Measurements from ENCODE around the gene AIM2. TPM values are rescaled to one million over a fixed set of nuclear protein-coding genes. Genes with fewer than 3 reads are reported as not detected.

Gene AIM2
- polyA plus RNA-seq (2012; ENCODE audit: insufficient read length, low read depth): not detected

DNA sequence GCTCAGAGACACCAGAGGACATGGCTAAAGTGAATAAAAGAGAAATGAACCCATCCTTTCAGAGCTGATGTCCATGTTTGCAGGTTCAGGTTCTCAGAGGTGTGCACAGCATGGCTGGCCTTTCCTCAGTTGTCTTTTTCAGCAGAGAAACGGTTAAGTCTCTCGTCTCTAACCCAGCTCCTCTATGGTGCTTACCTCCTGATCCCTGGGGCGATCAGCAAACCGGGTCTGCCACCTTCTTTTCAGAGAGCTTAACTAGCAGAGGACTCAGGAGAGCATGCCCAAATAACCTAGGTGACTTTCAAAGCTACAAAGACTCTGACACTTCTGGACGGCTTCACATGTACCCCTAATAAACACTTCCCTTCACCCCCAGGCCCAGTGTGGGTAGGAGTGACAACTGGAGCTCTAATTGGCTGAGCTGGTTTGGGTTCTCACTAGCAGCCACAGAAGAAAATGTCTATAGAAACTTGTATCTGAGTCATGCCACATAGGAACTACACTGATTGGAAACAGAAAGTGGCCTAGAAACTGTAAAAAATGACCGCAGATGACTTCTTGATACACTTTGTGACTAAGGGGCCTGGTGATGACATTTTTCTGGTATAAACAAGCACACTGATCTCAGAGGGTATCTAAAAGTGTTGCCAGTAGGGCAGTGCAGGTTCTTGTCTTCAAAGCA lies at the start of gene AIM2:
AIM2 (minus strand) TSS at position 329 of the 682 bp plus-strand sequence. CDS start 3,267 bp downstream, outside the sequence.
- TF ChIP-seq, protein P1, sequence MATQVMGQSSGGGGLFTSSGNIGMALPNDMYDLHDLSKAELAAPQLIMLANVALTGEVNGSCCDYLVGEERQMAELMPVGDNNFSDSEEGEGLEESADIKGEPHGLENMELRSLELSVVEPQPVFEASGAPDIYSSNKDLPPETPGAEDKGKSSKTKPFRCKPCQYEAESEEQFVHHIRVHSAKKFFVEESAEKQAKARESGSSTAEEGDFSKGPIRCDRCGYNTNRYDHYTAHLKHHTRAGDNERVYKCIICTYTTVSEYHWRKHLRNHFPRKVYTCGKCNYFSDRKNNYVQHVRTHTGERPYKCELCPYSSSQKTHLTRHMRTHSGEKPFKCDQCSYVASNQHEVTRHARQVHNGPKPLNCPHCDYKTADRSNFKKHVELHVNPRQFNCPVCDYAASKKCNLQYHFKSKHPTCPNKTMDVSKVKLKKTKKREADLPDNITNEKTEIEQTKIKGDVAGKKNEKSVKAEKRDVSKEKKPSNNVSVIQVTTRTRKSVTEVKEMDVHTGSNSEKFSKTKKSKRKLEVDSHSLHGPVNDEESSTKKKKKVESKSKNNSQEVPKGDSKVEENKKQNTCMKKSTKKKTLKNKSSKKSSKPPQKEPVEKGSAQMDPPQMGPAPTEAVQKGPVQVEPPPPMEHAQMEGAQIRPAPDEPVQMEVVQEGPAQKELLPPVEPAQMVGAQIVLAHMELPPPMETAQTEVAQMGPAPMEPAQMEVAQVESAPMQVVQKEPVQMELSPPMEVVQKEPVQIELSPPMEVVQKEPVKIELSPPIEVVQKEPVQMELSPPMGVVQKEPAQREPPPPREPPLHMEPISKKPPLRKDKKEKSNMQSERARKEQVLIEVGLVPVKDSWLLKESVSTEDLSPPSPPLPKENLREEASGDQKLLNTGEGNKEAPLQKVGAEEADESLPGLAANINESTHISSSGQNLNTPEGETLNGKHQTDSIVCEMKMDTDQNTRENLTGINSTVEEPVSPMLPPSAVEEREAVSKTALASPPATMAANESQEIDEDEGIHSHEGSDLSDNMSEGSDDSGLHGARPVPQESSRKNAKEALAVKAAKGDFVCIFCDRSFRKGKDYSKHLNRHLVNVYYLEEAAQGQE (IDR thresholded peaks at IDR 0.05; ENCODE audit: insufficient read depth in 1 of 2, low read depth in 2 of 2, low read length in 2 of 2): no peak
- TF ChIP-seq POLR2AphosphoS5 (IDR thresholded peaks at IDR 0.05; ENCODE audit: low read depth, low read length) (no peak), FOXP2 (optimal IDR thresholded peaks at IDR 0.05; ENCODE audit: borderline replicate concordance, extremely low read depth, extremely low read length, insufficient read depth) (no peak), SIN3A (IDR thresholded peaks at IDR 0.05; ENCODE audit: borderline replicate concordance, insufficient read depth, low read length) (no peak), TAF1 (IDR thresholded peaks at IDR 0.05; ENCODE audit: borderline replicate concordance, insufficient read depth, low read length) (no peak)

- TF ChIP-seq SIN3A (IDR thresholded peaks at IDR 0.05; ENCODE audit: borderline replicate concordance, insufficient read depth, low read length) (no peak), TAF1 (IDR thresholded peaks at IDR 0.05; ENCODE audit: borderline replicate concordance, insufficient read depth, low read length) (no peak)
Observed at GRCh38 chr1:159123587-159123986, 47.0 kb upstream of the AIM2 start.

DNA sequence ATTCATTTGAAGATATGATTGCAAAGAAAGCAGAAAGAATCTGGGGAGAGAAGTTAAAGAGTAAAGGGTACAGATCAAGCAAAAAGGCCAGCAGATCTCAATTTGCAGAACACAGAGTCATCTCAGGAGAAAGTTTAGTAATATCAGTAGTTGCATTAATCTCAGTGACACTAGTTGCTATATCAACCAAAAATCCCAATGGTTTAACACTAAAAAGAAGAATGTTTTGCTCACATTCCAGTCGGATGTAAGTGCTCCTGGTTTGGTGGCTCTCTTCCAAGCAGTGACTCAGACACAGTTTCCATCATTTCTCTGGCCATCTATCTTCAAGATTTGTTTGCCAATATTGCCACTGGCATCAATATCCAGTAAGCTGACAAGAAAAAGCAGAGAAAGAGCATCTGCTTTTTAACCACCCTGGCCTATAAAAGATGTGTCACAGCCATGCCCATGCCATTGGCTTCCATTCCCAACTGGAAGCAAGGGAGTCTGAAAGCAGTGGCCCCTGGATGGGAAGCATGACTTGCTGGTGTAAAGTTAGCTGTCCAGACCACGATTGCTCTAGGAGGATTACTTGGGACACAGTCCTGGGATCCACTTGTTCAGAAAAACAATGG lies 45.5 kb upstream of the AIM2 start:
- no peak for TF ChIP-seq TAF1 (IDR thresholded peaks at IDR 0.05; ENCODE audit: borderline replicate concordance, insufficient read depth, low read length)
- no peak for TF ChIP-seq FOXP2 (optimal IDR thresholded peaks at IDR 0.05; ENCODE audit: borderline replicate concordance, extremely low read depth, extremely low read length, insufficient read depth)
- TF ChIP-seq, protein P1 (IDR thresholded peaks at IDR 0.05; ENCODE audit: insufficient read depth in 1 of 2, low read depth in 2 of 2, low read length in 2 of 2): no peak
- no peak for TF ChIP-seq SIN3A (IDR thresholded peaks at IDR 0.05; ENCODE audit: borderline replicate concordance, insufficient read depth, low read length)
- TF ChIP-seq POLR2AphosphoS5 (IDR thresholded peaks at IDR 0.05; ENCODE audit: low read depth, low read length): no peak

DNA sequence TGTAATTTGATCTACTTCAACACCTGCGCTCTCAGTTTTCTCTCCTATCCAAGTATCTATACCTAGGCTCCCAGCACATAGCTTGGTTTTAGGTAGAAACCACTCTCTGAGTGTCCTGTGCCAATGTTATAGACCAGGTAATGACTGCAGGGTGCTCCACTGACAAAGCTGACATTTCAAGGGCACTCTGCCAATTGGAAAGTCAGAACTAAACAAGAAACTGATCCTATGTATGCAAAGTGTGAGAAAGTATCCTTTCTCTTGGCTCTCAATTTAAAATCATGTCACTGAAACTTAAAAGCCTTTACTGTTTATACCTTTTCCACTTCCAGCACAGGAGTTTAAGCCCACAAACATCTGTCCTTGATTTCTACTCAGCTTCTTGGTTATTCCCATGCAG lies 45.0 kb upstream of the AIM2 start:
- TF ChIP-seq TAF1 (IDR thresholded peaks at IDR 0.05; ENCODE audit: borderline replicate concordance, insufficient read depth, low read length) (no peak), POLR2AphosphoS5 (IDR thresholded peaks at IDR 0.05; ENCODE audit: low read depth, low read length) (no peak), FOXP2 (optimal IDR thresholded peaks at IDR 0.05; ENCODE audit: borderline replicate concordance, extremely low read depth, extremely low read length, insufficient read depth) (no peak), SIN3A (IDR thresholded peaks at IDR 0.05; ENCODE audit: borderline replicate concordance, insufficient read depth, low read length) (no peak)
- TF ChIP-seq, protein P1 (IDR thresholded peaks at IDR 0.05; ENCODE audit: insufficient read depth in 1 of 2, low read depth in 2 of 2, low read length in 2 of 2): no peak

DNA sequence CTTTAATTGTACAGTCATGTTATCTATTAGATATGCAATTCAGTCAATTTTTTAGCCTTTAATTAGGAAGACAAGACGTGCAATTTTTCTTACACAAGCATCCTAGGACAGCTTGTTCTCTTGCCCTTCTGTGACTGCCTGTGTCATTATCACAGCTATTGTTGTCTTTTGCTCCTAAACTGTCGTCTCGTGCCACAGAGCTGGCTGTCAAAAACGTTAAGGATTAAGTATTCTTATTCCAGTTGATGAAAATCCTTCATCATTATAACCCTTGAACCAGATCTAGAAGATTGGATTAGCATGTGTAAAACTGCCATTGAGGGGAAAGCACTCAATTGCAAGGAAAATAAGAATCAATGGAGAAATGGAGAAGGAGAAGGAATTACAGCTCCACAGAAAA lies 43.8 kb upstream of the AIM2 start:
- no peak for TF ChIP-seq TAF1 (IDR thresholded peaks at IDR 0.05; ENCODE audit: borderline replicate concordance, insufficient read depth, low read length)
